PC-3 (cell line): Measurements from ENCODE around the gene PFKL. TPM values are rescaled to one million over a fixed set of nuclear protein-coding genes. Genes with fewer than 3 reads are reported as not detected.

Source experiments
- ATAC-seq: fragments of 200-7000 bp; cut with Tn5 transposase; 2 replicates; pipeline ENCODE4 v1.9.1; 2020; ENCODE audit warnings: mild to moderate bottlenecking, moderate library complexity
- BruUV-seq: library from RNA; stranded (reverse); fragments of 400-500 nt; replicated peaks from 2 replicates; lab custom pipeline; 2021; lab: Mats Ljungman, UMichigan
- CTCF ChIA-PET: fragments of 300-600 bp; sonication (Branson Sonifier 250); formaldehyde crosslinking; loops from one replicate; lab custom pipeline; 2022; ENCODE audit warnings: antibody characterized with exemption; lab: Charles Lee
- POLR2A ChIA-PET: fragments of 300-600 bp; sonication (Branson Sonifier 250); formaldehyde crosslinking; loops from one replicate; lab custom pipeline; 2022; ENCODE audit warnings: antibody characterized with exemption; ENCODE audit not compliant: unreplicated experiment; lab: Charles Lee
- DNase-seq: peaks from one replicate; pipeline ENCODE4 v3.0.0-alpha.2; 2015
- H2AFZ ChIP-seq: fragments of 300-600 bp; sonication (generic); 2 replicates; pipeline ENCODE4 v1.6.0; 2016; ENCODE audit warnings: antibody characterized with exemption, low read length
- H3F3A ChIP-seq: fragments of 300-600 bp; sonication (generic); one replicate; pipeline ENCODE4 v1.6.0; 2017; ENCODE audit warnings: antibody characterized with exemption, low read length, control low read depth, mild to moderate bottlenecking; ENCODE audit not compliant: unreplicated experiment
- H3K27ac ChIP-seq: fragments of 300-600 bp; sonication (generic); 2 replicates; pipeline ENCODE4 v1.5.1; 2016; ENCODE audit warnings: mild to moderate bottlenecking, low read length
- H3K27me3 ChIP-seq: fragments of 300-600 bp; sonication (generic); 2 replicates; pipeline ENCODE4 v1.6.1; 2016; ENCODE audit warnings: low read length, mixed read lengths
- H3K36me3 ChIP-seq: fragments of 300-600 bp; sonication (generic); 2 replicates; pipeline ENCODE4 v1.6.1; 2016; ENCODE audit warnings: low read depth, mixed run types, low read length, mixed read lengths
- H3K4me1 ChIP-seq: fragments of 300-600 bp; sonication (generic); 2 replicates; pipeline ENCODE4 v1.5.1; 2016; ENCODE audit warnings: low read length; ENCODE audit not compliant: insufficient read depth
- H3K4me2 ChIP-seq: fragments of 300-600 bp; sonication (generic); 2 replicates; pipeline ENCODE4 v1.6.0; 2016; ENCODE audit warnings: low read length
- H3K4me3 ChIP-seq: fragments of 300-600 bp; sonication (generic); 2 replicates; pipeline ENCODE4 v1.5.1; 2016; ENCODE audit warnings: mild to moderate bottlenecking, low read length, mixed read lengths
- H3K79me2 ChIP-seq: fragments of 300-600 bp; sonication (generic); 2 replicates; pipeline ENCODE4 v1.6.1; 2017; ENCODE audit warnings: low read length, mixed read lengths
- H3K9ac ChIP-seq: fragments of 300-600 bp; sonication (generic); 2 replicates; pipeline ENCODE4 v1.6.0; 2016; ENCODE audit warnings: mild to moderate bottlenecking, low read length
- H3K9me2 ChIP-seq: fragments of 300-600 bp; sonication (generic); replicated peaks from 2 replicates; pipeline ENCODE4 v1.6.1; 2016; ENCODE audit warnings: mixed run types, low read length, mixed read lengths
- H3K9me3 ChIP-seq: fragments of 300-600 bp; sonication (generic); 2 replicates; pipeline ENCODE4 v1.6.1; 2016; ENCODE audit warnings: low read length, mixed read lengths
- H4K20me1 ChIP-seq: fragments of 300-600 bp; sonication (generic); 2 replicates; pipeline ENCODE4 v1.6.1; 2016; ENCODE audit warnings: low read length, mixed read lengths
- CTCF ChIP-seq: fragments of 300-600 bp; sonication (generic); conservative IDR thresholded peaks from 2 replicates; pipeline ENCODE4 v1.5.1; 2017; ENCODE audit warnings: antibody characterized with exemption, low read depth, mild to moderate bottlenecking, low read length
- EZH2 ChIP-seq: fragments of 300-600 bp; sonication (generic); IDR thresholded peaks from one replicate; pipeline ENCODE4 v1.6.1; 2017; ENCODE audit warnings: antibody characterized with exemption, mild to moderate bottlenecking, low read length; ENCODE audit not compliant: unreplicated experiment
- EZH2phosphoT487 ChIP-seq: fragments of 300-600 bp; sonication (generic); IDR thresholded peaks from 2 replicates; pipeline ENCODE4 v1.6.1; 2018; ENCODE audit warnings: mild to moderate bottlenecking, antibody characterized with exemption, low read length, borderline replicate concordance
- intact Hi-C: fragments of 100-400 bp; cut with micrococcal nuclease; formaldehyde crosslinking; loops from 2 replicates; pipeline ENCODE4 v1.9.0; 2023
- total RNA-seq: library from RNA; depleted of rRNA; stranded (reverse); fragments of >200 nt; gene quantifications from 2 replicates; pipeline ENCODE4 v1.2.3, GENCODE V29; 2014

PFKL gene
- total RNA-seq, 1 experiment from 2014 or later: 223 TPM

GRCh38 chr21:44286716-44287632, 12.9 kb upstream of the PFKL start:
- Histone ChIP-seq H2AFZ (no peak overlapping the region), H3K9me2 (no peaks in the 10 kb centered on the region), H3K9ac (no peak overlapping the region), H3F3A (no peaks in the 10 kb centered on the region), H3K4me1 (no peaks in the 10 kb centered on the region), H3K36me3 (no peaks in the 10 kb centered on the region), H3K9me3 (no peaks in the 10 kb centered on the region), H4K20me1 (no peaks in the 10 kb centered on the region), H3K4me2 (no peak overlapping the region), H3K27ac (no peak overlapping the region), H3K79me2 (no peaks in the 10 kb centered on the region), H3K27me3 (no peaks in the 10 kb centered on the region), H3K4me3 (no peak overlapping the region)
- ATAC-seq (no peak), DNase-seq (no peak)
- intact Hi-C loops: no loop called here
- BruUV-seq: no TSS peak
- TF ChIP-seq EZH2phosphoT487: no peak
- no peak for TF ChIP-seq CTCF
- TF ChIP-seq EZH2: no peak
- CTCF ChIA-PET: no interaction called here
- POLR2A ChIA-PET: no interaction called here

- intact Hi-C loops: no loop called here
- Histone ChIP-seq H4K20me1 (no peaks in the 10 kb centered on the region), H3K27me3 (no peaks in the 10 kb centered on the region), H3K9ac (no peak overlapping the region), H3K4me2 (no peak overlapping the region), H3K9me3 (no peaks in the 10 kb centered on the region), H3K27ac (no peak overlapping the region), H3K9me2 (no peaks in the 10 kb centered on the region), H3K36me3 (no peaks in the 10 kb centered on the region), H3K79me2 (no peaks in the 10 kb centered on the region), H3K4me1 (no peaks in the 10 kb centered on the region), H2AFZ (no peak overlapping the region), H3F3A (no peaks in the 10 kb centered on the region), H3K4me3 (no peak overlapping the region)
- DNase-seq (no peak), ATAC-seq (no peak)
- no peak for TF ChIP-seq EZH2phosphoT487
- no peak for TF ChIP-seq EZH2
- POLR2A ChIA-PET: no interaction called here
- BruUV-seq: no TSS peak
- CTCF ChIA-PET: no interaction called here
Observed at GRCh38 chr21:44288251-44289110, 11.4 kb upstream of the PFKL start.

- no peaks in the 10 kb centered on the region for H3K4me1 ChIP-seq
- POLR2A ChIA-PET: no interaction called here
- H3F3A ChIP-seq: no peaks in the 10 kb centered on the region
- no peak overlapping the region for H3K4me2 ChIP-seq
- H3K27me3 ChIP-seq: no peaks in the 10 kb centered on the region
- no TSS peak for BruUV-seq
- H2AFZ ChIP-seq: no peak overlapping the region
- H3K36me3 ChIP-seq: no peaks in the 10 kb centered on the region
- no peak overlapping the region for H3K4me3 ChIP-seq
- no peak for ATAC-seq
- intact Hi-C loops: no loop called here
- H3K9ac ChIP-seq: no peak overlapping the region
- H3K9me3 ChIP-seq: no peaks in the 10 kb centered on the region
- no peak for DNase-seq
- CTCF ChIA-PET: no interaction called here
- H3K27ac ChIP-seq: no peak overlapping the region
- no peaks in the 10 kb centered on the region for H4K20me1 ChIP-seq
- no peaks in the 10 kb centered on the region for H3K79me2 ChIP-seq
- TF ChIP-seq EZH2phosphoT487 (no peak), CTCF (no peak), EZH2 (no peak)
- H3K9me2 ChIP-seq: no peaks in the 10 kb centered on the region
Observed at GRCh38 chr21:44289381-44290010, 10.4 kb upstream of the PFKL start.
